ENCODE measurements around the gene LHX1.

The LHX1 gene

GRCh38 chr17:36931697-36932382, 5.4 kb upstream of the LHX1 start:
- H3K4me1 Mint-ChIP-seq: peaks cover 61% of the 10 kb centered on the region
- ATAC-seq: no peak
- peak overlapping the region; percentile 42 for H3K4me3 Mint-ChIP-seq
- no peaks in the 10 kb centered on the region for H3K36me3 Mint-ChIP-seq
- H3K9me3 Mint-ChIP-seq: no peaks in the 10 kb centered on the region
- H3K27me3 Mint-ChIP-seq: peaks cover 89% of the 10 kb centered on the region
- no peak overlapping the region for H3K27ac Mint-ChIP-seq

GRCh38 chr17:36932383-36932693, 4.9 kb upstream of the LHX1 start:
- H3K4me3 Mint-ChIP-seq: peak overlapping the region; percentile 42
- H3K9me3 Mint-ChIP-seq: no peaks in the 10 kb centered on the region
- no peak overlapping the region for H3K27ac Mint-ChIP-seq
- peaks cover 66% of the 10 kb centered on the region for H3K4me1 Mint-ChIP-seq
- no peaks in the 10 kb centered on the region for H3K36me3 Mint-ChIP-seq
- ATAC-seq: no peak
- peaks cover 94% of the 10 kb centered on the region for H3K27me3 Mint-ChIP-seq

GRCh38 chr17:36932694-36933511, 4.4 kb upstream of the LHX1 start:
- Mint-ChIP-seq H3K27ac (no peak overlapping the region), H3K4me1 (peaks cover 68% of the 10 kb centered on the region), H3K9me3 (no peaks in the 10 kb centered on the region), H3K4me3 (no peak overlapping the region), H3K36me3 (no peaks in the 10 kb centered on the region), H3K27me3 (peaks cover 97% of the 10 kb centered on the region)
- no peak for ATAC-seq

GRCh38 chr17:36933512-36934143, 3.6 kb upstream of the LHX1 start:
- no peaks in the 10 kb centered on the region for H3K36me3 Mint-ChIP-seq
- no peak overlapping the region for H3K27ac Mint-ChIP-seq
- no peak for ATAC-seq
- H3K4me3 Mint-ChIP-seq: no peak overlapping the region
- no peaks in the 10 kb centered on the region for H3K9me3 Mint-ChIP-seq
- peaks cover 97% of the 10 kb centered on the region for H3K27me3 Mint-ChIP-seq
- peaks cover 65% of the 10 kb centered on the region for H3K4me1 Mint-ChIP-seq

GRCh38 chr17:36934144-36934691, 3.1 kb upstream of the LHX1 start:
- no peaks in the 10 kb centered on the region for H3K9me3 Mint-ChIP-seq
- H3K27me3 Mint-ChIP-seq: peaks cover 97% of the 10 kb centered on the region
- peaks cover 60% of the 10 kb centered on the region for H3K4me1 Mint-ChIP-seq
- H3K27ac Mint-ChIP-seq: no peak overlapping the region
- H3K4me3 Mint-ChIP-seq: no peak overlapping the region
- no peaks in the 10 kb centered on the region for H3K36me3 Mint-ChIP-seq
- no peak for ATAC-seq

GRCh38 chr17:36934692-36935630, 2.3 kb upstream of the LHX1 start:
- H3K27me3 Mint-ChIP-seq: peaks cover 97% of the 10 kb centered on the region
- peaks cover 60% of the 10 kb centered on the region for H3K4me1 Mint-ChIP-seq
- ATAC-seq: no peak
- H3K4me3 Mint-ChIP-seq: peak overlapping the region; percentile 28
- no peaks in the 10 kb centered on the region for H3K9me3 Mint-ChIP-seq
- H3K36me3 Mint-ChIP-seq: no peaks in the 10 kb centered on the region
- no peak overlapping the region for H3K27ac Mint-ChIP-seq

- Mint-ChIP-seq H3K27ac (no peak overlapping the region), H3K4me1 (peaks cover 60% of the 10 kb centered on the region), H3K4me3 (peak overlapping the region; percentile 28), H3K9me3 (no peaks in the 10 kb centered on the region), H3K36me3 (no peaks in the 10 kb centered on the region), H3K27me3 (peaks cover 97% of the 10 kb centered on the region)
- no peak for ATAC-seq
Measured at GRCh38 chr17:36935671-36936454, 1.4 kb upstream of the LHX1 start.

- H3K4me3 Mint-ChIP-seq: peak overlapping the region; percentile 68
Measured at GRCh38 chr17:36936455-36937000, 747 bp upstream of the LHX1 start.

GRCh38 chr17:36937959-36938565, 787 bp downstream of the LHX1 start:
- H3K27me3 Mint-ChIP-seq: peaks cover 88% of the 10 kb centered on the region
- H3K4me3 Mint-ChIP-seq: peak overlapping the region; percentile 68
- H3K27ac Mint-ChIP-seq: peak overlapping the region; percentile 35
- no peaks in the 10 kb centered on the region for H3K36me3 Mint-ChIP-seq
- peaks cover 47% of the 10 kb centered on the region for H3K4me1 Mint-ChIP-seq
- H3K9me3 Mint-ChIP-seq: no peaks in the 10 kb centered on the region
- ATAC-seq: no peak

More at GRCh38 chr17:36936455-36937000, 747 bp upstream of the LHX1 start:
- H3K4me1 Mint-ChIP-seq: peaks cover 59% of the 10 kb centered on the region
- H3K27ac Mint-ChIP-seq: no peak overlapping the region
- H3K9me3 Mint-ChIP-seq: no peaks in the 10 kb centered on the region
- peaks cover 97% of the 10 kb centered on the region for H3K27me3 Mint-ChIP-seq
- no peak for ATAC-seq
- H3K36me3 Mint-ChIP-seq: no peaks in the 10 kb centered on the region

GRCh38 chr17:36938566-36939051, 1.3 kb downstream of the LHX1 start:
- Mint-ChIP-seq H3K4me3 (peak overlapping the region; percentile 68), H3K4me1 (peaks cover 44% of the 10 kb centered on the region), H3K27me3 (peaks cover 88% of the 10 kb centered on the region), H3K9me3 (no peaks in the 10 kb centered on the region), H3K27ac (no peak overlapping the region), H3K36me3 (no peaks in the 10 kb centered on the region)
- ATAC-seq: no peak

GRCh38 chr17:36939052-36939801, 2.0 kb downstream of the LHX1 start:
- Mint-ChIP-seq H3K27me3 (peaks cover 88% of the 10 kb centered on the region), H3K4me1 (peaks cover 39% of the 10 kb centered on the region), H3K27ac (no peak overlapping the region), H3K36me3 (no peaks in the 10 kb centered on the region), H3K9me3 (no peaks in the 10 kb centered on the region), H3K4me3 (peak overlapping the region; percentile 13)
- no peak for ATAC-seq

GRCh38 chr17:36939802-36940312, 2.6 kb downstream of the LHX1 start:
- Mint-ChIP-seq H3K4me3 (no peak overlapping the region), H3K4me1 (peaks cover 39% of the 10 kb centered on the region), H3K27me3 (peaks cover 90% of the 10 kb centered on the region), H3K9me3 (no peaks in the 10 kb centered on the region), H3K36me3 (no peaks in the 10 kb centered on the region), H3K27ac (no peak overlapping the region)
- no peak for ATAC-seq

All from stimulated activated memory B cell treated with anti-CD40 and anti-IgM and Interleukin-4, amounts not matched to agents 10 μg/mL and 1 μg/mL and 100 μg/mL, for 72 hours (primary cell).